M059J (cell line): Measurements from ENCODE around the gene TC2N. TPM values are rescaled to one million over a fixed set of nuclear protein-coding genes. Genes with fewer than 3 reads are reported as not detected.
"Not testable (repeated sequence)": the region's sequence is repeated elsewhere in the genome, so short reads cannot be mapped to it uniquely, and the experiment has no call there.

Experiments
- DNase-seq: peaks from one replicate; pipeline ENCODE4 v3.0.0-alpha.2; 2012; ENCODE audit warnings: low read depth
- total RNA-seq: library from RNA; depleted of rRNA; stranded (reverse); fragments of >200 nt; shearing (Covaris generic); gene quantifications from 2 replicates; pipeline ENCODE4 v1.2.3, GENCODE V29; 2014

Gene TC2N
- total RNA-seq, 1 experiment from 2014 or later = not detected

DNA sequence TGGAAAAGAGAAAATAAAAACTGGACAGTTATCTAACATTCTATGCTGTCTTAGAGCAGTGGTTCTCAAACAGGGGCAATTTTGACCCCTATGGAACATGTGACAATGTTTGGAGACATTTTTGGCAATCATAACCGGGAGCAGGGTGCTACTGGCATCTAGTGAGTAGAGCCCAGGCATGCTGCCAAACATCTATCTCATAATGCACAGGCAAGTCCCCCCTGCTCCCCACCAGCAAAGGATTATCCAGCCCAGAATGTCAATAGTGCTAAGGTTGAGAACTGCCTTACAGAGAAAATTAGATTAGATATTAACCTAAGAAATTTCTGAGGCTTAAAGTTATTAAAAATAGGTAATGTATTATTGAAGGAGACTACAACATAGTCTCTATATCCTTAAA lies 112.5 kb downstream of the TC2N start:
- no peak for DNase-seq

GRCh38 chr14:91754185-91754584 lies 113.2 kb downstream of the TC2N start:
- no peak for DNase-seq

GRCh38 chr14:91753501-91754128 lies 113.7 kb downstream of the TC2N start:
- DNase-seq = no peak

DNA sequence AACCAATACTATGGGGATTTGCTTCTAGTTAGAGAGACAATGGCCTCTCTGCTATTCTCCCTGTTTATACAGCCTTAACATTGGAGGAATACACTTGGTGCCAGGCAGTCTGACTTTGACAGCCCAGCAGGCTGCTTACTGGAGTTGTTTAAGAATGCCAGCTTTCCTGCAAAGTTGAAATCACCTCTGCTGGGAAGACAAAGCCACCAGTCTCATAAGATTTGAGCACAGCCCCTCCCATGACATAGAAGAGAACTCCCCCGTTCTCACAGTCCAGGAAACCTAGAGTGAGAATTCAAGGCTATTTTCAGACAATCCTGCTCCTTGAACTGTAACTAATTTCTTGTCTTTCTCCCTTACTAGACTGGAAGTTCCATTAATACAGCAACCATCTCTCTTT lies 114.4 kb downstream of the TC2N start:
- DNase-seq = no peak

GRCh38 chr14:91751719-91752118 lies 115.6 kb downstream of the TC2N start:
- DNase-seq = no peak

- DNase-seq = no peak
These were observed 116.6 kb downstream of the TC2N start for GRCh38 chr14:91750634-91751198.

DNA sequence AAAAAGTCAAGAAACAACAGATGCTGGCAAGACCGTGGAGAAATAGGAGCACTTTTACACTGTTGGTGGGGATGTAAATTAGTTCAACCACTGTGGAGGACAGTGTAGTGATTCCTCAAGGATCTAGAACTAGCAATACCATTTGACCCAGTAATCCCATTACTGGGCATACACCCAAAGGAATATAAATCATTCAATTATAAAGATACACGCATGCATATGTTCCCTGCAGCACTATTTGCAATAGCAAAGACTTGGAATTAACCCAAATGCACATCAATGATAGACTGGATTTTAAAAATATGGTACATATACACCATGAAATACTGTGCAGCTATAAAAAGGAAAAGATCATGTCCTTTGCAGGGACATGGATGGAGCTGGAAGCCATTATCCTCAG lies 117.5 kb downstream of the TC2N start:
- DNase-seq = no peak

GRCh38 chr14:91748049-91748448 lies 119.3 kb downstream of the TC2N start:
- DNase-seq = no peak

DNA sequence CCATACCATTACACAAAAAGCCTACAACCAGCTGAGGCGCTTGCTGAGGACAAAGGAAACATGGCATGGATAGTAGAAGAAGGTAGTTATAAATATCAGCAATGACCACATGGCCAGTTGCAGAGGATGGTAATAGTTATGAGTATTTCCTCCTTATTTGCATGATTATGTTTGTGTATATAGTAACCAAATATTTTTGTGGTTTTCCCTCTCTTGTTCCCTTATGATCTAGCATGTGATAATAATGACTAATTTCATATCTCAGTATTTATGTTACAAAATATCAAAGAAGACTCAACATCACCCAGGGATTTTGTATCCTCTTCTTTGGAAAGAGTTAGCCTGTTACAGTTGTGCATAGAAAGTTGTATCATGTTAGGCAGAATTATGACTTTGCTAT lies 122.0 kb downstream of the TC2N start:
- no peak for DNase-seq

- DNase-seq = peak; percentile 4
These were observed 123.3 kb downstream of the TC2N start for GRCh38 chr14:91744068-91744480.

GRCh38 chr14:91743305-91743653 lies 124.1 kb downstream of the TC2N start:
- no peak for DNase-seq

GRCh38 chr14:91742621-91743304 lies 124.6 kb downstream of the TC2N start:
- no peak for DNase-seq

- not testable (repeated sequence) for DNase-seq
These were observed 127.5 kb downstream of the TC2N start for GRCh38 chr14:91739867-91740266.

- no peak for DNase-seq
These were observed 129.7 kb downstream of the TC2N start for GRCh38 chr14:91737619-91738018.

GRCh38 chr14:91732859-91733477 lies 134.4 kb downstream of the TC2N start:
- no peak for DNase-seq

DNA sequence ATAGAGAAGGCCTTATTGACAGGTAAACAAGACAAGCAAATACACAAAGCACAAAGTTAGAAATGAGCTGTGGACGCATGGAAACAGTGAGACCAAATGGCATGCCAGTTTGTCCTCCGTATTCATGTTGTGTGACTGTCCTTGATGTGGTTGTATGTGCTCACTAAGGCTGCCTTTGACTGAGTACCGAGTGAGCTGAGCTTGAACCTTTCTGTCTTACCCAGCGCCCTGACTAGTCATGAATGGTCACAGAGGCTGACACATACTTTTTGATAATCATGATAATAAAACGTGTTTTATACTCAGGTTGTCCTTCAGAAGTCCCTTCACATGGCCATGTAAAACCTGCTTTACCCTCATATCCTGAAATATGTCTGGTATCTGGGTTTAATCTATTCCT lies 134.9 kb downstream of the TC2N start:
- DNase-seq = no peak

DNA sequence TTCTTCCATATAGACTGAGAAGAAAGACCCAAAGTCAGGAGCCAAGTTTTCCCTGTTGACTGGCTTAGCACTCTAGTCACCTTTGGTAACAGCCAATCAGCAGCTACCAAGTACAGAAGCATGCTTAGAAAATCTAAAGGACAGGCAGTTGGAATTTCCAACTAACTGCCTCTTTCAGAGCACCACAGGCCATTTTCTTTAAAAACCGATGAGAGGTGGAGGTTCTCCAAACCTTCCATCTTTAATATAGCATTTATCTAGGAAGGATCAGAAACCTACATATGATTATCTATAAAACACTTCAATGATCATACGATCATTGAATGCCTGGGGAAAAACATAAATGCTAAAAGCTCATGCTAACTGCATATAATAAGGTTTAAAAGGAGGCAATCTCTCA lies 135.3 kb downstream of the TC2N start, which contains the start of gene CATSPERB:
Gene CATSPERB (minus strand): TSS at position 101 of the 400 bp plus-strand sequence. CDS start 2,607 bp downstream, outside the sequence.
- no peak for DNase-seq

DNA sequence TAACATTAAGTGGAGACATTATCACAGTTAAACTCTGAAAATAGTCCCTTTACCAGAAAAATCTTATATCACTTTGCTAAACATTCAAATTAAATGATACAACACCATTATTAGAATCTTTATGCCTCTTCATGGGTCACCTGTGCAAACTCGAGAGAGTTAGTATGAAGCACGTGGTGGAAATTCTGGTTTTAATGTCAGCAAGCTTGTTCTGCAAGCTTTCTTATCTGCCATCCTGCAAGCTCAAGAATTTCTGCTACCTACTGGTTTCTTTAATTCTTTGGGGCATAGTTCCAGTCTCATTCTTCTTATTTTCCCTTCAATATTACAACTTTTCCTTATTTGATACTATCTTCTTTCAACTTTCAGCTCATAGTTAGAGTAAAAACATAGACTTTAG lies 136.3 kb downstream of the TC2N start:
- DNase-seq = no peak

DNA sequence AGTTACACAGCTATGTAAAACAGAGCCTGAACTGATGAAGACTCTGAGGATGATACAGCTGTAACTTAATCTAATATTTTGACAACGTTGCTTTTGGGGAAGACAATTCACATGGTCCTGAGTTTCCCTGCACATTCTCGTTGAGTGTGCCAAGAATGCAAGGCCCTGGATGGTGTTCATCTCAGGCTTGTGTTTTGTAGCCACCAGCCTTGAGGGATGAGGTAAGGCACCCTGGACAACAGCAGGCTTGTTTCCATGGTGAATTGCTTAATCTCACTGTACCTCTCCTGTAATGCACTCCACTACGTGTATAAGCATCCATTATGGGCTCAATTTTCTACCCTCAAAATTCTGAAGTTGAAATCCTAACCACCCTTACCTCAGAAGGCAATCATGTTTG lies 137.6 kb downstream of the TC2N start:
- no peak for DNase-seq
